ENCODE data around the gene DRG2. TPM values are rescaled to one million over a fixed set of nuclear protein-coding genes. Genes with fewer than 3 reads are reported as not detected.

The DRG2 gene
- total and polyA plus RNA-seq, 2 donors (not counting 3 experiments of a cell fraction or from before 2014, with no cell fraction given), result 50.2 to 60.4 TPM

DNA sequence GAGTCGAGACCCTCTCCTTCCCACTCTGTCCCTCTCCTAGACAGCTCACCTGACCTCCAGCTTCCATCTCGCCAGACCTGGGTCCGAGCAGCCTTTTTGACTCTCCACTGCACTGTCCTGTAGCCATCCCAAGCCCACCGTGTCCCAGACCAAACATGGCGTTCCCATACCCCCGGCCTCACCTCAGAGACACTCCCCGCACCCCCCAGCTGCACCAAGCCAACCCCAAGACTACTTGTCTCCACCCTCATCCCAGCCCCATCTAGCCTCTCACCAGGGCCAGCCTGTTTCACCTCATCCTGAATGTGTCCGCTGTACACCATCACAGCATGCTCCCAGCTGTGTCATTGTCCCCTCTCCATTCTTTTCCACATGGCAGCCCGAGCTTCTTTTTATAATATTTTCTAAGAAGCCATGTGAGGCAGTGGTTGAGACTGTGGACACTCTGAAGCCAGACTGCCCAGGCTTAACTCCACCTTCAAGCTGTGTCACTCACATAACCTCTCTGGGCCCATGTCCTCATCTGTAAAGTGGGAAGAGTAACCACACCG, 22.3 kb downstream of the DRG2 start:
- no TSS peak for BruUV-seq (replicated peaks)
- POLR2A ChIA-PET, result no interaction called here
- H3K9me3 ChIP-seq (replicated peaks; ENCODE audit: control insufficient read depth, insufficient read depth, low read length), result no peaks in the 10 kb centered on the region
- no peaks in the 10 kb centered on the region for H4K20me1 ChIP-seq (replicated peaks; ENCODE audit: control insufficient read depth, extremely low read depth, insufficient read depth, low read length)
- H3K79me2 ChIP-seq (ENCODE audit: control insufficient read depth, insufficient read depth, low read length), result no peaks in the 10 kb centered on the region
- dilution Hi-C loops (cut with MboI; ENCODE audit: extremely low pct_ligation_motif_present, low sequenced_read_pairs), result no loop called here
- no peak overlapping the region for H3K4me3 ChIP-seq (replicated peaks in 1 of 3; ENCODE audit: insufficient read depth in 1 of 3, low read depth in 1 of 3, low read length in 3 of 3)
- H3K9me1 ChIP-seq (replicated peaks; ENCODE audit: control insufficient read depth, extremely low read depth, insufficient read depth, low read length), result no peaks in the 10 kb centered on the region
- CTCF ChIA-PET, result interaction anchor here (1.0 kb wide), 2 partner anchors 8 to 12 kb away, joined by 3 to 4 read pairs; no protein-coding TSS in a partner anchor
- TF ChIP-seq, protein P1, sequence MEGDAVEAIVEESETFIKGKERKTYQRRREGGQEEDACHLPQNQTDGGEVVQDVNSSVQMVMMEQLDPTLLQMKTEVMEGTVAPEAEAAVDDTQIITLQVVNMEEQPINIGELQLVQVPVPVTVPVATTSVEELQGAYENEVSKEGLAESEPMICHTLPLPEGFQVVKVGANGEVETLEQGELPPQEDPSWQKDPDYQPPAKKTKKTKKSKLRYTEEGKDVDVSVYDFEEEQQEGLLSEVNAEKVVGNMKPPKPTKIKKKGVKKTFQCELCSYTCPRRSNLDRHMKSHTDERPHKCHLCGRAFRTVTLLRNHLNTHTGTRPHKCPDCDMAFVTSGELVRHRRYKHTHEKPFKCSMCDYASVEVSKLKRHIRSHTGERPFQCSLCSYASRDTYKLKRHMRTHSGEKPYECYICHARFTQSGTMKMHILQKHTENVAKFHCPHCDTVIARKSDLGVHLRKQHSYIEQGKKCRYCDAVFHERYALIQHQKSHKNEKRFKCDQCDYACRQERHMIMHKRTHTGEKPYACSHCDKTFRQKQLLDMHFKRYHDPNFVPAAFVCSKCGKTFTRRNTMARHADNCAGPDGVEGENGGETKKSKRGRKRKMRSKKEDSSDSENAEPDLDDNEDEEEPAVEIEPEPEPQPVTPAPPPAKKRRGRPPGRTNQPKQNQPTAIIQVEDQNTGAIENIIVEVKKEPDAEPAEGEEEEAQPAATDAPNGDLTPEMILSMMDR (IDR thresholded peaks at IDR 0.05; ENCODE audit: extremely low read depth in 1 of 2, insufficient read depth in 1 of 2, low read depth in 1 of 2, low read length in 2 of 2), result no peak
- TF ChIP-seq POLR2AphosphoS5 (IDR thresholded peaks at IDR 0.05; ENCODE audit: insufficient read depth, low read depth, low read length) (no peak), POLR2A (IDR thresholded peaks at IDR 0.05; ENCODE audit: low read depth, low read length) (no peak), JUN (IDR thresholded peaks at IDR 0.05; ENCODE audit: borderline replicate concordance, insufficient read depth, insufficient read length, low read depth) (no peak), MYC (IDR thresholded peaks at IDR 0.05; ENCODE audit: low read depth, low read length) (no peak), FOS (IDR thresholded peaks at IDR 0.05; ENCODE audit: borderline replicate concordance, insufficient read depth, low read length) (no peak), GATA2 (IDR thresholded peaks at IDR 0.05; ENCODE audit: insufficient read depth, insufficient read length, low read depth, low read length) (no peak)
- TF ChIP-seq, protein P2, sequence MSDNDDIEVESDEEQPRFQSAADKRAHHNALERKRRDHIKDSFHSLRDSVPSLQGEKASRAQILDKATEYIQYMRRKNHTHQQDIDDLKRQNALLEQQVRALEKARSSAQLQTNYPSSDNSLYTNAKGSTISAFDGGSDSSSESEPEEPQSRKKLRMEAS (IDR thresholded peaks at IDR 0.05; ENCODE audit: insufficient read depth, insufficient read length), result no peak
- no peak overlapping the region for H3K27ac ChIP-seq (ENCODE audit: insufficient read depth, low read depth, low read length)
- no peak overlapping the region for H2AFZ ChIP-seq (ENCODE audit: low read depth, low read length)
- DNase-seq (ENCODE audit: low read depth, low spot score), result no peak
- H3K36me3 ChIP-seq (ENCODE audit: control insufficient read depth in 2 of 2, extremely low read depth in 1 of 2, insufficient read depth in 2 of 2, low read length in 2 of 2), result peaks cover 0 to 9% of the 10 kb centered on the region in 2 experiments
- FAIRE-seq, result no peak
- intact Hi-C loops (cut with micrococcal nuclease), result no loop called here
- H3K4me1 ChIP-seq (ENCODE audit: control insufficient read depth, extremely low read depth, insufficient read depth, low read length), result no peaks in the 10 kb centered on the region
- H3K27me3 ChIP-seq (ENCODE audit: control insufficient read depth in 2 of 2, insufficient read depth in 2 of 2, low read length in 2 of 2), result no peaks in the 10 kb centered on the region
- H3K9ac ChIP-seq (replicated peaks; ENCODE audit: extremely low read depth, insufficient read depth, low read length), result no peak overlapping the region
- no peak overlapping the region for H3K4me2 ChIP-seq (ENCODE audit: insufficient read depth, low read length)
